PC-9 (cell line): ENCODE measurements around the gene CCDC192. TPM values are rescaled to one million over a fixed set of nuclear protein-coding genes. Genes with fewer than 3 reads are reported as not detected.

ENCODE experiments used
- BruUV-seq: library from RNA; stranded (reverse); fragments of 400-500 nt; replicated peaks from 2 replicates; lab custom pipeline; 2021; lab: Mats Ljungman, UMichigan
- CTCF ChIA-PET: fragments of 300-600 bp; sonication (Branson Sonifier 250); formaldehyde crosslinking; loops from one replicate; lab custom pipeline; 2022; ENCODE audit warnings: antibody characterized with exemption; lab: Charles Lee
- POLR2A ChIA-PET: fragments of 300-600 bp; sonication (Branson Sonifier 250); formaldehyde crosslinking; loops from one replicate; lab custom pipeline; 2022; ENCODE audit warnings: antibody characterized with exemption; ENCODE audit not compliant: unreplicated experiment; lab: Charles Lee
- DNase-seq, 2 experiments: peaks; one replicate each; pipeline versions ENCODE4 v3.0.0 to v3.0.0-alpha.2; 2015 to 2022; ENCODE audit warnings: mixed read lengths in 1 of 2
- H2AFZ ChIP-seq: fragments of 200-600 bp; sonication (generic); 2 replicates; pipeline ENCODE4 v1.8.1; 2017; ENCODE audit warnings: antibody characterized with exemption
- H3F3A ChIP-seq: fragments of 200-600 bp; sonication (generic); 2 replicates; pipeline ENCODE4 v1.8.1; 2017; ENCODE audit warnings: antibody characterized with exemption, mild to moderate bottlenecking, low read depth; ENCODE audit not compliant: insufficient read depth
- H3K27ac ChIP-seq: fragments of 200-600 bp; sonication (generic); 2 replicates; pipeline ENCODE4 v1.6.1; 2016; ENCODE audit warnings: mixed run types
- H3K27me3 ChIP-seq: fragments of 200-600 bp; sonication (generic); 2 replicates; pipeline ENCODE4 v1.6.1; 2016; ENCODE audit warnings: low read depth, mixed run types; ENCODE audit not compliant: insufficient read depth
- H3K36me3 ChIP-seq: fragments of 200-600 bp; sonication (generic); 2 replicates; pipeline ENCODE4 v1.6.1; 2016; ENCODE audit warnings: low read depth, mixed run types
- H3K4me1 ChIP-seq: fragments of 200-600 bp; sonication (generic); replicated peaks from 2 replicates; pipeline ENCODE4 v1.6.1; 2016; ENCODE audit warnings: mixed run types; ENCODE audit not compliant: insufficient read depth
- H3K4me2 ChIP-seq: fragments of 200-600 bp; sonication (generic); 2 replicates; pipeline ENCODE4 v1.6.1; 2017; ENCODE audit warnings: mixed run types
- H3K4me3 ChIP-seq: fragments of 200-600 bp; sonication (generic); 2 replicates; pipeline ENCODE4 v1.6.1; 2016; ENCODE audit warnings: mixed run types
- H3K79me2 ChIP-seq: fragments of 200-600 bp; sonication (generic); 2 replicates; pipeline ENCODE4 v1.6.1; 2017; ENCODE audit warnings: low read depth, mixed run types
- H3K9me2 ChIP-seq: fragments of 200-600 bp; sonication (generic); 2 replicates; pipeline ENCODE4 v1.8.1; 2017; ENCODE audit warnings: mild to moderate bottlenecking; ENCODE audit not compliant: insufficient read depth
- H3K9me3 ChIP-seq: fragments of 200-600 bp; sonication (generic); 2 replicates; pipeline ENCODE4 v1.8.1; 2016; ENCODE audit warnings: low read depth; ENCODE audit not compliant: insufficient read depth
- H4K20me1 ChIP-seq: fragments of 200-600 bp; sonication (generic); 2 replicates; pipeline ENCODE4 v1.8.1; 2017; ENCODE audit not compliant: insufficient read depth
- EZH2 ChIP-seq: fragments of 200-600 bp; sonication (generic); IDR thresholded peaks from 2 replicates; pipeline ENCODE4 v1.8.0; 2017; ENCODE audit warnings: antibody characterized with exemption, low read depth
- intact Hi-C: fragments of 100-400 bp; cut with micrococcal nuclease; formaldehyde crosslinking; loops from one replicate; pipeline ENCODE4 v1.10.0; 2022; ENCODE audit not compliant: unreplicated experiment
- total RNA-seq: library from RNA; stranded (reverse); gene quantifications from 2 replicates; pipeline ENCODE4 v1.2.3, GENCODE V29; 2021
- TF ChIP-seq, protein P1 (sequence below): fragments of 200-600 bp; sonication (generic); conservative IDR thresholded peaks from 2 replicates; pipeline ENCODE4 v1.6.1; 2017; ENCODE audit warnings: mixed run types, antibody characterized with exemption, mild to moderate bottlenecking, moderate library complexity

Gene CCDC192
- total RNA-seq, 1 experiment from 2014 or later, result not detected

DNA sequence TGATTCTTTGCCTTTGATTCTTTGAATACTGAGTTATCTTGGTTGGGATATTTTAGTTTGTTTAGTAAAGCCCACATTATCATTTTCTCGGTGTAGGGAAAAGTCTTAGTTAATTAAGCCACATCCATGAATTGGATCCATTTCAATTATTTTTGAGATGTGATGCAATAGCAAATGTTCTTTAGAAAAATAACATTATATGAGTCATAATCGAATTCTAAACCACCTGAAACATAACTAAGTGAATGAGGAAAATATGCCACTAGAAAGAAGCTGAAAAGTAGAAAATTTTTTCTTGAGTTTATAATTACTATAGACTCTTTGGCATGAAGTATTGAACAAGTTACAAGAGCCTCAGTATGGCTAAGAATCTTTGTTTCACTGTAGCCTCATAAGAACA, 17.5 kb upstream of the CCDC192 start:
- Histone ChIP-seq H3K27ac (no peak overlapping the region), H3K4me1 (no peaks in the 10 kb centered on the region), H3K4me2 (no peak overlapping the region), H3K9me2 (0 out of 2 replicates have a peak, but pooled peaks cover 8% of the 10 kb centered on the region), H3K9me3 (no peaks in the 10 kb centered on the region; the same call in 1 of the 2 replicates), H3F3A (no peaks in the 10 kb centered on the region), H3K79me2 (no peaks in the 10 kb centered on the region), H3K36me3 (no peaks in the 10 kb centered on the region), H2AFZ (no peak overlapping the region), H3K27me3 (no peaks in the 10 kb centered on the region), H3K4me3 (no peak overlapping the region), H4K20me1 (no peaks in the 10 kb centered on the region)
- TF ChIP-seq, protein P1, sequence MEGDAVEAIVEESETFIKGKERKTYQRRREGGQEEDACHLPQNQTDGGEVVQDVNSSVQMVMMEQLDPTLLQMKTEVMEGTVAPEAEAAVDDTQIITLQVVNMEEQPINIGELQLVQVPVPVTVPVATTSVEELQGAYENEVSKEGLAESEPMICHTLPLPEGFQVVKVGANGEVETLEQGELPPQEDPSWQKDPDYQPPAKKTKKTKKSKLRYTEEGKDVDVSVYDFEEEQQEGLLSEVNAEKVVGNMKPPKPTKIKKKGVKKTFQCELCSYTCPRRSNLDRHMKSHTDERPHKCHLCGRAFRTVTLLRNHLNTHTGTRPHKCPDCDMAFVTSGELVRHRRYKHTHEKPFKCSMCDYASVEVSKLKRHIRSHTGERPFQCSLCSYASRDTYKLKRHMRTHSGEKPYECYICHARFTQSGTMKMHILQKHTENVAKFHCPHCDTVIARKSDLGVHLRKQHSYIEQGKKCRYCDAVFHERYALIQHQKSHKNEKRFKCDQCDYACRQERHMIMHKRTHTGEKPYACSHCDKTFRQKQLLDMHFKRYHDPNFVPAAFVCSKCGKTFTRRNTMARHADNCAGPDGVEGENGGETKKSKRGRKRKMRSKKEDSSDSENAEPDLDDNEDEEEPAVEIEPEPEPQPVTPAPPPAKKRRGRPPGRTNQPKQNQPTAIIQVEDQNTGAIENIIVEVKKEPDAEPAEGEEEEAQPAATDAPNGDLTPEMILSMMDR, result no peak
- no peak for TF ChIP-seq EZH2
- no peak for DNase-seq
- ChIA-PET POLR2A (no interaction called here), CTCF (no interaction called here)
- BruUV-seq, result no TSS peak
- intact Hi-C loops, result no loop called here

DNA sequence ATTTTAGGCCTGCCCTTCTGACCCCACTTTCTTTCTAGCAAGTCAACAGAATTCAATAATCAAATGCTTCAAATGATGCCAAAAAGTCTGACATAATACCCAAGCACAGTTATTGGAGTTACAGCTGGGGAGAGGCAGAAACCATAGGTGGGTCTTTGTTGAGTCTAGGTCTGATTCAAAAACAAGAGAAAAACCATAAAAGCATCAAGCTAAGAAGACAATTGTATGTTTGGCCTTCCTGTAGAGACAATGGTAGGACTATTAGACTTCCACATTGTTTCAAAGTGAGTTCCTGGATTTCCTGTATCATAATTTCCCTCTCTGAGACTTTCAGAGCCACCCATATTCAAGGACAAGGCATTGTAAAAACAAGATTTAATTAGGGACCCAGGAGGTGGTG, 16.8 kb upstream of the CCDC192 start:
- Histone ChIP-seq H3K4me3 (no peak overlapping the region), H3K79me2 (no peaks in the 10 kb centered on the region), H3K4me2 (no peak overlapping the region), H3K27me3 (no peaks in the 10 kb centered on the region), H3K36me3 (no peaks in the 10 kb centered on the region), H3K9me3 (no peaks in the 10 kb centered on the region; the same call in 1 of the 2 replicates), H3K27ac (no peak overlapping the region), H2AFZ (no peak overlapping the region), H3F3A (no peaks in the 10 kb centered on the region), H4K20me1 (no peaks in the 10 kb centered on the region), H3K9me2 (0 out of 2 replicates have a peak, but pooled peaks cover 6% of the 10 kb centered on the region), H3K4me1 (no peaks in the 10 kb centered on the region)
- BruUV-seq, result no TSS peak
- TF ChIP-seq, protein P1, result no peak
- TF ChIP-seq EZH2, result no peak
- no peak for DNase-seq
- CTCF ChIA-PET, result no interaction called here
- POLR2A ChIA-PET, result no interaction called here
- intact Hi-C loops, result no loop called here

DNA sequence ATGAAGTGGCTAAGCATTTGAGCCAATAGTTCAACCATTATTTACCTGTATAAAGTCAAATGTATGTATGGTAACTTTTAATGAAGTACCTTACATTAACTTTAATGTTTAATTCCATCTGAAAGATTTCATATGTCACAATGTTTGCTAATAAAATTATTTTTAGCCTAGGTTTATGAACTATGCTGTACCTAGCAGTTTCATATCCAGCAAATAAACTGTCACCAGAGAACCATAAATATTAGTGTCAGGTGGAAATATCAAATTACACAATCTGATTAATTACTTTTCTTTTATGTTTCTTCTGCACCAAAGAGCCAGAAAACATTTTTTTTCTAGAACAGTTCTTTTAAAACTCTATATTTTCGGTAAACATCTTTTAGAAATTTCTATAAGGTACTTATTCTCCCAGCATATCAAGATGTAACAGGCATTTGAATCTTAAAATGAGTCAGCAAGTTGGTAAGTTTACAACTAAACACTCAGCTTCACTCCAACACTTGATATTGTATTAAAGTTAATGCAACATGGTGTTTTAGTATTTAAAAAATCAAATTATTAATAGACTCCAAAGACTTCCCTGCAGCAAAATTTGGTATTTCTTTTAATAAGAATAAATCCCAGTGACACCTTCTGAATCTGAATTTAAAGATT, 8.5 kb upstream of the CCDC192 start:
- POLR2A ChIA-PET, result no interaction called here

More for the DNA sequence above, 8.5 kb upstream of the CCDC192 start:
- Histone ChIP-seq H3K4me1 (no peaks in the 10 kb centered on the region), H3K27me3 (no peaks in the 10 kb centered on the region), H3F3A (no peaks in the 10 kb centered on the region), H3K36me3 (no peaks in the 10 kb centered on the region), H3K4me3 (no peak overlapping the region), H3K79me2 (no peaks in the 10 kb centered on the region), H3K4me2 (no peak overlapping the region), H3K9me3 (peaks cover 4% of the 10 kb centered on the region; the same call in 1 of the 2 replicates), H4K20me1 (no peaks in the 10 kb centered on the region), H3K9me2 (0 out of 2 replicates have a peak, but pooled peaks cover 3% of the 10 kb centered on the region), H2AFZ (no peak overlapping the region), H3K27ac (no peak overlapping the region)
- BruUV-seq, result no TSS peak
- intact Hi-C loops, result no loop called here
- no peak for TF ChIP-seq EZH2
- TF ChIP-seq, protein P1, result no peak
- CTCF ChIA-PET, result no interaction called here
- DNase-seq, result no peak
